Esophagus muscularis mucosa (tissue), 3 donors: ENCODE measurements around the gene TLR10.

Experiments used
- POLR2A ChIP-seq: fragments of 450-650 bp; IDR thresholded peaks from one replicate; pipeline ENCODE4 v1.6.1; 2017; ENCODE audit warnings: antibody characterized with exemption, moderate library complexity, mild to moderate bottlenecking, low read depth
- POLR2AphosphoS5 ChIP-seq, 2 donors: sonication (generic); formaldehyde crosslinking; IDR thresholded peaks; one replicate each; pipeline ENCODE4 v1.6.1; 2017; ENCODE audit warnings: antibody characterized with exemption in 2 of 2
- TF ChIP-seq, protein P1 (sequence below), 3 experiments: fragments of 200-600 bp in 2 of 3; fragments of 450-650 bp in 1 of 3; sonication (generic) in 2 of 3; IDR thresholded peaks; one replicate each; pipeline ENCODE4 v1.5.1; 2017 to 2019; ENCODE audit warnings: antibody characterized with exemption in 3 of 3, mild to moderate bottlenecking in 2 of 3, moderate library complexity in 1 of 3

- TF ChIP-seq, protein P1, sequence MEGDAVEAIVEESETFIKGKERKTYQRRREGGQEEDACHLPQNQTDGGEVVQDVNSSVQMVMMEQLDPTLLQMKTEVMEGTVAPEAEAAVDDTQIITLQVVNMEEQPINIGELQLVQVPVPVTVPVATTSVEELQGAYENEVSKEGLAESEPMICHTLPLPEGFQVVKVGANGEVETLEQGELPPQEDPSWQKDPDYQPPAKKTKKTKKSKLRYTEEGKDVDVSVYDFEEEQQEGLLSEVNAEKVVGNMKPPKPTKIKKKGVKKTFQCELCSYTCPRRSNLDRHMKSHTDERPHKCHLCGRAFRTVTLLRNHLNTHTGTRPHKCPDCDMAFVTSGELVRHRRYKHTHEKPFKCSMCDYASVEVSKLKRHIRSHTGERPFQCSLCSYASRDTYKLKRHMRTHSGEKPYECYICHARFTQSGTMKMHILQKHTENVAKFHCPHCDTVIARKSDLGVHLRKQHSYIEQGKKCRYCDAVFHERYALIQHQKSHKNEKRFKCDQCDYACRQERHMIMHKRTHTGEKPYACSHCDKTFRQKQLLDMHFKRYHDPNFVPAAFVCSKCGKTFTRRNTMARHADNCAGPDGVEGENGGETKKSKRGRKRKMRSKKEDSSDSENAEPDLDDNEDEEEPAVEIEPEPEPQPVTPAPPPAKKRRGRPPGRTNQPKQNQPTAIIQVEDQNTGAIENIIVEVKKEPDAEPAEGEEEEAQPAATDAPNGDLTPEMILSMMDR (IDR thresholded peaks at IDR 0.05), result no peak
- TF ChIP-seq POLR2A (no peak), POLR2AphosphoS5 (IDR thresholded peaks at IDR 0.05) (no peak)
These were observed 1.8 kb downstream of the TLR10 start for GRCh38 chr4:38780833-38781484.
